ENCODE measurements around the gene IGFBP7.

IGFBP7 gene

GRCh38 chr4:57097711-57098110 lies 12.5 kb downstream of the IGFBP7 start:
- no peak for DNase-seq (ENCODE audit: low read depth)

- no peak for DNase-seq (ENCODE audit: low read depth)
These were observed 14.2 kb downstream of the IGFBP7 start for GRCh38 chr4:57095956-57096355.

- DNase-seq (ENCODE audit: low read depth), result no peak
These were observed 14.9 kb downstream of the IGFBP7 start for GRCh38 chr4:57095245-57095644.

- no peak for DNase-seq (ENCODE audit: low read depth)
These were observed 15.4 kb downstream of the IGFBP7 start for GRCh38 chr4:57094832-57095223.

GRCh38 chr4:57093845-57094831 lies 16.0 kb downstream of the IGFBP7 start:
- no peak for DNase-seq (ENCODE audit: low read depth)

- no peak for DNase-seq (ENCODE audit: low read depth)
These were observed 18.5 kb downstream of the IGFBP7 start for GRCh38 chr4:57091657-57092162.

GRCh38 chr4:57090079-57090478 lies 20.1 kb downstream of the IGFBP7 start:
- DNase-seq (ENCODE audit: low read depth), result no peak

GRCh38 chr4:57089549-57089948 lies 20.6 kb downstream of the IGFBP7 start:
- no peak for DNase-seq (ENCODE audit: low read depth)

GRCh38 chr4:57086031-57086723 lies 24.0 kb downstream of the IGFBP7 start:
- DNase-seq (ENCODE audit: low read depth), result no peak

- no peak for DNase-seq (ENCODE audit: low read depth)
These were observed 24.9 kb downstream of the IGFBP7 start for GRCh38 chr4:57085278-57085677.

GRCh38 chr4:57084360-57084759 lies 25.8 kb downstream of the IGFBP7 start:
- no peak for DNase-seq (ENCODE audit: low read depth)

GRCh38 chr4:57083090-57083489 lies 27.1 kb downstream of the IGFBP7 start:
- DNase-seq (ENCODE audit: low read depth), result no peak

- no peak for DNase-seq (ENCODE audit: low read depth)
These were observed 28.2 kb downstream of the IGFBP7 start for GRCh38 chr4:57081651-57082621.

- DNase-seq (ENCODE audit: low read depth), result peak; percentile 85
These were observed 29.2 kb downstream of the IGFBP7 start for GRCh38 chr4:57080781-57081650.

- DNase-seq (ENCODE audit: low read depth), result no peak
These were observed 31.3 kb downstream of the IGFBP7 start for GRCh38 chr4:57078685-57079521.

GRCh38 chr4:57077550-57078343 lies 32.4 kb downstream of the IGFBP7 start:
- DNase-seq (ENCODE audit: low read depth), result no peak

- no peak for DNase-seq (ENCODE audit: low read depth)
These were observed 33.5 kb downstream of the IGFBP7 start for GRCh38 chr4:57076646-57077045.

GRCh38 chr4:57075367-57075766 lies 34.8 kb downstream of the IGFBP7 start:
- DNase-seq (ENCODE audit: low read depth), result no peak

- DNase-seq (ENCODE audit: low read depth), result no peak
These were observed 35.4 kb downstream of the IGFBP7 start for GRCh38 chr4:57074744-57075143.
